NCI-H526 treated with DMSO at 0.1 percent for 48 hours (cell line): Measurements from ENCODE around the gene SMIM14.

Experiments
- DNase-seq: peaks from one replicate; lab custom pipeline; 2025; lab: John Stamatoyannopoulos, UW

Gene SMIM14

DNA sequence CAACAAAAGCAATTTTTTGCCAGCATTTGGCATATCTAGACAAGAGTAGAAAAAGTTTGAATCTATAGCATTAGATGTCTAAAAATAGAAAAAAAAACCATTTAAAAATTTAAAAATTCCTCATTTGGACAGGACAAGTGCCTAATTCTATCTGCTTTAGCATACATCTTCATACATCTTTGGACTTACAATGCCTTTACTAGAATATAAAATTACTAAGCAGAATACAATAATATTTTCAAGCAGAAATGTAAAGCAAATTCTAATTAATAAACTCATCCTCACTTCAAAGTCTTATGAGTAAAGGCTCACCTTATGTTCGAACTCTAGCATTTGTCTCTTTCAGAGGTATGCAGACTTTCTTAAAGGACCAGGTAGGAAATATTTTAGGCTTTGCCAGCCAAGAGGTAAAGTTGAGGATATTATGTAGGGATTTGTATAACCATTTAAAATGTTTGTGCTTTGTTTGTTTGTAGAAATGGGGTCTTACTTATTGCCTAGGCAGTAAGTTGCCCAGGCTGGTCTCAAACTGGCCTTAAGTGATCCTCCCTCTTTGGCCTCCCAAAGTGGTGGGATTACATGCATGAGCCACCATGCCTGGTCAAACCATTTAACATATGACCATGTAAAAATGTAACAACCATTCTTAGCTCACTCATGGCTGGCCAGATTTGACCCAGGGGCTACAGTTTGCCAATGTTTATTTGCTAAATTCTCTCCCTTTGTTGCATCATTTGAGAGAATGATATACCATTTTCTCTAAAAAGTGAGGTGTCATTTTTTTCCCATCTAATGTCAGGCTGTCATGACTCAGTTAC is 140.5 kb downstream of the SMIM14 start:
- DNase-seq = no peak
